Psoas muscle (tissue), 8 donors: ENCODE results near the gene OTUD4. TPM values are rescaled to one million over a fixed set of nuclear protein-coding genes. Genes with fewer than 3 reads are reported as not detected.
A peak's percentile ranks its signal among the peaks of the same experiment; 100 is the strongest.
"Not testable (repeated sequence)": the region's sequence is repeated elsewhere in the genome, so short reads cannot be mapped to it uniquely, and the experiment has no call there.

ENCODE experiments used
- ATAC-seq, 4 donors: fragments of 200-7000 bp; cut with Tn5 transposase; one replicate each; pipeline ENCODE4 v1.9.1; 2020; ENCODE audit warnings: moderate library complexity in 3 of 4, mild to moderate bottlenecking in 2 of 4
- DNase-seq, 2 donors: peaks; one replicate each; pipeline ENCODE4 v3.0.0-alpha.2; 2020
- H3K27ac ChIP-seq: fragments of 200-600 bp; one replicate; pipeline ENCODE4 v1.8.0; 2022
- H3K27me3 ChIP-seq, 3 donors: fragments of 200-600 bp in 1 of 3; one replicate each; pipeline versions ENCODE4 v1.6.1 to v1.8.0; 2013 to 2022; ENCODE audit warnings: low read length in 2 of 3, mild to moderate bottlenecking in 2 of 3, moderate library complexity in 1 of 3; ENCODE audit not compliant: insufficient read depth in 3 of 3
- H3K36me3 ChIP-seq, 2 donors: fragments of 200-600 bp in 1 of 2; one replicate each; pipeline versions ENCODE4 v1.6.1 to v1.8.0; 2013 to 2022; ENCODE audit warnings: low read depth in 1 of 2, mild to moderate bottlenecking in 1 of 2, moderate library complexity in 1 of 2; ENCODE audit not compliant: insufficient read depth in 1 of 2
- H3K4me1 ChIP-seq: fragments of 200-600 bp; one replicate; pipeline ENCODE4 v1.8.0; 2022
- H3K4me3 ChIP-seq: fragments of 200-600 bp; one replicate; pipeline ENCODE4 v1.8.0; 2022; ENCODE audit warnings: mild to moderate bottlenecking
- H3K9me3 ChIP-seq: fragments of 200-600 bp; one replicate; pipeline ENCODE4 v1.8.0; 2022
- CTCF ChIP-seq: fragments of 200-600 bp; IDR thresholded peaks from one replicate; pipeline ENCODE4 v1.8.0; 2022; ENCODE audit warnings: antibody characterized with exemption
- WGBS, 3 donors: extraction: QIAGEN DNeasy Blood & Tissue Kit; methylation state at CpG; one replicate each; pipeline versions ENCODE4 v1.1.6 to v1.1.7; 2013; 5-methylcytosine and 5-hydroxymethylcytosine counted together
- intact Hi-C, 2 donors: fragments of 100-400 bp; cut with DNase I; formaldehyde crosslinking; loops; one replicate each; pipeline versions ENCODE4 v1.11.0 to v1.14.2; 2022
- polyA plus RNA-seq, 3 donors: library from polyadenylated mRNA; stranded (reverse); fragments of 200-250 nt; gene quantifications; one replicate each; pipeline ENCODE4 v1.2.3, GENCODE V29; 2013
- total RNA-seq, 4 donors: library from RNA; stranded (reverse); fragmentation: NEBNext Ultra II Directional in 2 of 4; extraction: Animal tissue kit (Norgen Biotek cat#: 25700) in 2 of 4; gene quantifications; one replicate each; pipeline versions ENCODE4 v1.2.1 to v1.2.4, GENCODE V29; 2021 to 2023
- donor health status: healthy with polysubstance abuse.
- donor health status: DM: no; HTN: no; CAD: no; lungs with moderate emphysema.
- donor health status: Bipolar disorder and iron deficiency.
- donor health status: healthy.
- donor health status: DM: yes; HTN: yes; CAD: no.
- donor health status: DM: no; HTN: no; CAD: no.
- donor health status: DM: no; HTN: no; CAD: no.
- donor health status: DM: yes; HTN: yes; CAD: no.

The OTUD4 gene
- total and polyA plus RNA-seq, 7 donors = 20.5 to 88.0 (median 53.6) TPM

- intact Hi-C loops = loop anchor here in 1 of 2 donors (5.0 kb wide), 2 partner anchors 409 to 459 kb away; no protein-coding TSS in a partner anchor
Measured at GRCh38 chr4:145153181-145153903, 27.0 kb downstream of the OTUD4 start.

GRCh38 chr4:145148980-145149379, 31.4 kb downstream of the OTUD4 start:
- Histone ChIP-seq H3K9me3 (no peaks in the 10 kb centered on the region), H3K27ac (no peak overlapping the region), H3K27me3 (no peaks in the 10 kb centered on the region), H3K36me3 (peaks cover 7 to 87% of the 10 kb centered on the region in 2 donors), H3K4me1 (peaks cover 12% of the 10 kb centered on the region), H3K4me3 (no peak overlapping the region)
- no peak for TF ChIP-seq CTCF
- intact Hi-C loops = loop anchor here in 1 of 2 donors (5.0 kb wide), 1 partner anchor 42 kb away; no protein-coding TSS in a partner anchor
- ATAC-seq (peak in 2 of 4 donors; percentile 35 to 42), DNase-seq (no peak)
- 91 to 99% (median 97%) methylated on average over 3 of the region's 3 CpGs for WGBS, 3 donors

More at GRCh38 chr4:145153181-145153903, 27.0 kb downstream of the OTUD4 start:
- Histone ChIP-seq H3K27me3 (no peaks in the 10 kb centered on the region), H3K9me3 (no peaks in the 10 kb centered on the region), H3K4me3 (no peak overlapping the region), H3K4me1 (peaks cover 19% of the 10 kb centered on the region), H3K27ac (peak overlapping the region; percentile 63), H3K36me3 (peaks cover 9 to 78% of the 10 kb centered on the region in 2 donors)
- 52 to 58% (median 54%) methylated on average over 2 of the region's 2 CpGs for WGBS, 3 donors
- TF ChIP-seq CTCF = no peak
- DNase-seq = no peak
- ATAC-seq = peak; percentile 78 to 91 (median 88)

GRCh38 chr4:145136219-145136618, 44.2 kb downstream of the OTUD4 start:
- WGBS, 3 donors = 80 to 88% methylated on average over 1 of the region's 1 CpG; no CpG with 5 or more reads in 1 of the 3 donors
- H3K27me3 ChIP-seq, ATAC-seq, H3K4me1 ChIP-seq, H3K4me3 ChIP-seq, H3K27ac ChIP-seq, H3K9me3 ChIP-seq, DNase-seq, intact Hi-C loops: not testable (repeated sequence)
- H3K36me3 ChIP-seq = peaks cover 3 to 79% of the 10 kb centered on the region in 2 donors

- 66 to 76% (median 70%) methylated on average over 5 of the region's 5 CpGs for WGBS, 3 donors
- DNase-seq (no peak), ATAC-seq (no peak)
- intact Hi-C loops = no loop called here
- no peaks in the 10 kb centered on the region for H3K4me1 ChIP-seq
- H3K36me3 ChIP-seq = peaks cover 0 to 72% of the 10 kb centered on the region in 2 donors
- no peak overlapping the region for H3K27ac ChIP-seq
- no peaks in the 10 kb centered on the region for H3K27me3 ChIP-seq
- no peaks in the 10 kb centered on the region for H3K9me3 ChIP-seq
- no peak for TF ChIP-seq CTCF
- no peak overlapping the region for H3K4me3 ChIP-seq
Measured at GRCh38 chr4:145132511-145133098, 47.8 kb downstream of the OTUD4 start.

- no peak overlapping the region for H3K4me3 ChIP-seq
- H3K27me3 ChIP-seq = no peaks in the 10 kb centered on the region
- no peaks in the 10 kb centered on the region for H3K4me1 ChIP-seq
- ATAC-seq (no peak), DNase-seq (no peak)
- 93 to 95% (median 94%) methylated on average over 12 of the region's 12 CpGs for WGBS, 3 donors
- TF ChIP-seq CTCF = no peak
- no peak overlapping the region for H3K27ac ChIP-seq
- intact Hi-C loops = no loop called here
- no peaks in the 10 kb centered on the region for H3K9me3 ChIP-seq
- peaks cover 0 to 72% of the 10 kb centered on the region in 2 donors for H3K36me3 ChIP-seq
Measured at GRCh38 chr4:145131848-145132247, 48.5 kb downstream of the OTUD4 start.
